ENCODE data around the gene RBM20. TPM values are rescaled to one million over a fixed set of nuclear protein-coding genes. Genes with fewer than 3 reads are reported as not detected.

The RBM20 gene
- total and polyA plus RNA-seq, 2 of the 4 experiments (the other 2 are of a cell fraction): under 0.01 to 0.15 TPM

DNA sequence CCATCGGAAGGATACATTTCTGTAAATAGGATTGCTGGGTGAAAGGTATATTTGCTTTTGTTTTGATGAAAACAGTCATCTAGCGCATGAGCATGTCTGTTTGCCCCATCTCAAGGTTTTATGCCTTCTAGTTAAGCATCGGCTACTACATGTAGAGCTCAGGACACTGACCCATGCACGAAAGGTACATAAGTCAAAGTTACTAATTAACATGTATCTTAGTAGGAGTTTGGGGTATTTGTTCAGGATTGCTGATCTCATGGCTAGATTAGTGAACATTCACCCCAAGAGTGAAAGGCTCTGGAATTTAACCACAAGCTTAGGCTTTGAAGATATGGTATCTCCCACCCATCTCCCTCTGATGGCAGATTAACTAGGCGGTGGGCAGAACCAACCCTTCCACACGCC is 91.5 kb downstream of the RBM20 start:
- no peaks in the 10 kb centered on the region for H3K9me1 ChIP-seq (ENCODE audit: insufficient read depth, low read length)
- dilution Hi-C loops (cut with HindIII; ENCODE audit: low sequenced_read_pairs, unreplicated experiment): no loop called here
- no TSS peak for BruUV-seq (replicated peaks)
- DNase-seq: no peak
- no peaks in the 10 kb centered on the region for H3K4me1 ChIP-seq (ENCODE audit: control insufficient read depth, insufficient read depth, low read length)
- no peak overlapping the region for H4K91ac ChIP-seq (ENCODE audit: insufficient read depth, low read depth, low read length)
- H3K18ac ChIP-seq (ENCODE audit: low read depth, low read length): no peak overlapping the region
- no peak overlapping the region for H2BK15ac ChIP-seq (ENCODE audit: low read depth, low read length)
- no peak overlapping the region for H2BK120ac ChIP-seq (ENCODE audit: low read depth, low read length)
- H2AFZ ChIP-seq (replicated peaks; ENCODE audit: low read length, poor library complexity): no peak overlapping the region
- in situ Hi-C loops (cut with MboI; ENCODE audit: low sequenced_read_pairs): no loop called here
- 72% methylated on average over 2 of the region's 6 CpGs; no CpG with 5 or more reads in 1 of the 2 experiments for WGBS, 2 experiments (ENCODE audit: extremely low coverage in 2 of 2, insufficient read length in 1 of 2)
- no peak overlapping the region for H3K4me3 ChIP-seq (ENCODE audit: insufficient read depth, low read depth, low read length)
- no peak overlapping the region for H3K14ac ChIP-seq (replicated peaks; ENCODE audit: low read depth, low read length)
- no peaks in the 10 kb centered on the region for H4K20me1 ChIP-seq (ENCODE audit: insufficient read depth, low read length)
- no peak for ATAC-seq (ENCODE audit: low read depth)
- no peaks in the 10 kb centered on the region for H3K36me3 ChIP-seq (ENCODE audit: control insufficient read depth, insufficient read depth, low read length)
- H3K27ac ChIP-seq (ENCODE audit: insufficient read depth, low read length): no peak overlapping the region
- H3K4me2 ChIP-seq (ENCODE audit: low read depth, low read length): no peak overlapping the region
- no peak overlapping the region for H3K56ac ChIP-seq (ENCODE audit: extremely low read depth, insufficient read depth, low read length)
- ChIA-PET CTCF (no interaction called here), POLR2A (ENCODE audit: unreplicated experiment) (no interaction called here)
- no peak overlapping the region for H3K9ac ChIP-seq (ENCODE audit: low read depth, low read length)
- H3K23ac ChIP-seq (ENCODE audit: low read depth, low read length): no peak overlapping the region
- H2AK5ac ChIP-seq (ENCODE audit: low read depth, low read length): no peak overlapping the region
- no peaks in the 10 kb centered on the region for H3K9me3 ChIP-seq (ENCODE audit: control insufficient read depth, insufficient read depth, low read length)
- H3K79me1 ChIP-seq (ENCODE audit: low read depth in 1 of 2, low read length in 2 of 2): no peaks in the 10 kb centered on the region
- H2BK5ac ChIP-seq (ENCODE audit: low read depth, low read length, poor library complexity, severe bottlenecking): no peak overlapping the region
- TF ChIP-seq, protein P1, sequence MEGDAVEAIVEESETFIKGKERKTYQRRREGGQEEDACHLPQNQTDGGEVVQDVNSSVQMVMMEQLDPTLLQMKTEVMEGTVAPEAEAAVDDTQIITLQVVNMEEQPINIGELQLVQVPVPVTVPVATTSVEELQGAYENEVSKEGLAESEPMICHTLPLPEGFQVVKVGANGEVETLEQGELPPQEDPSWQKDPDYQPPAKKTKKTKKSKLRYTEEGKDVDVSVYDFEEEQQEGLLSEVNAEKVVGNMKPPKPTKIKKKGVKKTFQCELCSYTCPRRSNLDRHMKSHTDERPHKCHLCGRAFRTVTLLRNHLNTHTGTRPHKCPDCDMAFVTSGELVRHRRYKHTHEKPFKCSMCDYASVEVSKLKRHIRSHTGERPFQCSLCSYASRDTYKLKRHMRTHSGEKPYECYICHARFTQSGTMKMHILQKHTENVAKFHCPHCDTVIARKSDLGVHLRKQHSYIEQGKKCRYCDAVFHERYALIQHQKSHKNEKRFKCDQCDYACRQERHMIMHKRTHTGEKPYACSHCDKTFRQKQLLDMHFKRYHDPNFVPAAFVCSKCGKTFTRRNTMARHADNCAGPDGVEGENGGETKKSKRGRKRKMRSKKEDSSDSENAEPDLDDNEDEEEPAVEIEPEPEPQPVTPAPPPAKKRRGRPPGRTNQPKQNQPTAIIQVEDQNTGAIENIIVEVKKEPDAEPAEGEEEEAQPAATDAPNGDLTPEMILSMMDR (conservative IDR thresholded peaks at IDR 0.05; ENCODE audit: low read depth, low read length): no peak
- TF ChIP-seq RFX5 (IDR thresholded peaks at IDR 0.05; ENCODE audit: low read depth, low read length): no peak
- no peak for TF ChIP-seq MAZ (IDR thresholded peaks at IDR 0.05; ENCODE audit: borderline replicate concordance, low read depth, low read length)
- no peak for TF ChIP-seq FOS (IDR thresholded peaks at IDR 0.05; ENCODE audit: low read depth, low read length)
- TF ChIP-seq POLR2A (IDR thresholded peaks at IDR 0.05; ENCODE audit: low read depth, low read length): no peak
- TF ChIP-seq NFE2L2 (IDR thresholded peaks at IDR 0.05; ENCODE audit: low read depth, low read length): no peak
- TF ChIP-seq RCOR1 (IDR thresholded peaks at IDR 0.05; ENCODE audit: insufficient replicate concordance, low read length): no peak
- TF ChIP-seq MXI1 (IDR thresholded peaks at IDR 0.05; ENCODE audit: borderline replicate concordance, low read depth, low read length): no peak
- TF ChIP-seq SMC3 (IDR thresholded peaks at IDR 0.05; ENCODE audit: low read depth, low read length): no peak
- TF ChIP-seq, protein P2, sequence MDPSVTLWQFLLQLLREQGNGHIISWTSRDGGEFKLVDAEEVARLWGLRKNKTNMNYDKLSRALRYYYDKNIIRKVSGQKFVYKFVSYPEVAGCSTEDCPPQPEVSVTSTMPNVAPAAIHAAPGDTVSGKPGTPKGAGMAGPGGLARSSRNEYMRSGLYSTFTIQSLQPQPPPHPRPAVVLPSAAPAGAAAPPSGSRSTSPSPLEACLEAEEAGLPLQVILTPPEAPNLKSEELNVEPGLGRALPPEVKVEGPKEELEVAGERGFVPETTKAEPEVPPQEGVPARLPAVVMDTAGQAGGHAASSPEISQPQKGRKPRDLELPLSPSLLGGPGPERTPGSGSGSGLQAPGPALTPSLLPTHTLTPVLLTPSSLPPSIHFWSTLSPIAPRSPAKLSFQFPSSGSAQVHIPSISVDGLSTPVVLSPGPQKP (IDR thresholded peaks at IDR 0.05; ENCODE audit: borderline replicate concordance, low read depth, low read length): no peak
- TF ChIP-seq MAFK (IDR thresholded peaks at IDR 0.05; ENCODE audit: low read depth, low read length): no peak
- no peak for TF ChIP-seq USF2 (IDR thresholded peaks at IDR 0.05; ENCODE audit: low read depth, low read length)
- no peak for TF ChIP-seq CEBPB (IDR thresholded peaks at IDR 0.05; ENCODE audit: low read depth, low read length)
- no peak for TF ChIP-seq RAD21 (IDR thresholded peaks at IDR 0.05; ENCODE audit: low read length)
- TF ChIP-seq BHLHE40 (IDR thresholded peaks at IDR 0.05; ENCODE audit: low read depth, low read length): no peak
- TF ChIP-seq CHD1 (IDR thresholded peaks at IDR 0.05; ENCODE audit: low read depth, low read length): no peak
- no peak overlapping the region for H2BK20ac ChIP-seq (ENCODE audit: low read depth, low read length)
- H2AK9ac ChIP-seq (replicated peaks; ENCODE audit: low read depth, low read length, poor library complexity): no peak overlapping the region
- H4K5ac ChIP-seq (ENCODE audit: low read depth, low read length): no peak overlapping the region
- H3K4ac ChIP-seq (ENCODE audit: low read depth, low read length): no peak overlapping the region
- peaks cover 4% of the 10 kb centered on the region for H3K27me3 ChIP-seq (ENCODE audit: control insufficient read depth, insufficient read depth, low read length)
- no peak overlapping the region for H4K8ac ChIP-seq (ENCODE audit: low read depth in 2 of 2, low read length in 2 of 2)
- intact Hi-C loops (cut with micrococcal nuclease): no loop called here
